ENCODE data around the gene WHAMM.

Gene WHAMM

GRCh38 chr15:82839136-82839535, 29.7 kb downstream of the WHAMM start:
- Histone ChIP-seq H3K27ac (ENCODE audit: low read depth, low read length) (no peak overlapping the region), H2AFZ (ENCODE audit: low read length, unreplicated experiment) (no peak overlapping the region), H3K4me3 (ENCODE audit: low read depth, low read length) (no peak overlapping the region), H3K27me3 (ENCODE audit: insufficient read depth, low read length) (no peaks in the 10 kb centered on the region), H3K36me3 (ENCODE audit: insufficient read depth, low read length) (peaks cover 41% of the 10 kb centered on the region), H3K4me1 (ENCODE audit: control insufficient read depth, insufficient read depth, low read length, unreplicated experiment) (no peaks in the 10 kb centered on the region), H3K79me2 (ENCODE audit: control insufficient read depth, insufficient read depth, low read length, unreplicated experiment) (peaks cover 3% of the 10 kb centered on the region)

GRCh38 chr15:82840166-82840565, 30.7 kb downstream of the WHAMM start:
- no peaks in the 10 kb centered on the region for H3K27me3 ChIP-seq (ENCODE audit: insufficient read depth, low read length)
- H2AFZ ChIP-seq (ENCODE audit: low read length, unreplicated experiment): no peak overlapping the region
- no peak overlapping the region for H3K27ac ChIP-seq (ENCODE audit: low read depth, low read length)
- no peaks in the 10 kb centered on the region for H3K79me2 ChIP-seq (ENCODE audit: control insufficient read depth, insufficient read depth, low read length, unreplicated experiment)
- H3K36me3 ChIP-seq (ENCODE audit: insufficient read depth, low read length): peaks cover 33% of the 10 kb centered on the region
- no peak overlapping the region for H3K4me3 ChIP-seq (ENCODE audit: low read depth, low read length)
- no peaks in the 10 kb centered on the region for H3K4me1 ChIP-seq (ENCODE audit: control insufficient read depth, insufficient read depth, low read length, unreplicated experiment)

- H3K4me1 ChIP-seq (ENCODE audit: control insufficient read depth, insufficient read depth, low read length, unreplicated experiment): no peaks in the 10 kb centered on the region
- H2AFZ ChIP-seq (ENCODE audit: low read length, unreplicated experiment): no peak overlapping the region
- no peaks in the 10 kb centered on the region for H3K27me3 ChIP-seq (ENCODE audit: insufficient read depth, low read length)
- H3K79me2 ChIP-seq (ENCODE audit: control insufficient read depth, insufficient read depth, low read length, unreplicated experiment): no peaks in the 10 kb centered on the region
- peaks cover 3% of the 10 kb centered on the region; the same call in 1 of the 2 replicates for H3K36me3 ChIP-seq (ENCODE audit: insufficient read depth, low read length)
- H3K4me3 ChIP-seq (ENCODE audit: low read depth, low read length): no peak overlapping the region
- H3K27ac ChIP-seq (ENCODE audit: low read depth, low read length): no peak overlapping the region
Measured at GRCh38 chr15:82843566-82843965, 34.1 kb downstream of the WHAMM start.

GRCh38 chr15:82845686-82846085, 36.3 kb downstream of the WHAMM start:
- H3K79me2 ChIP-seq (ENCODE audit: control insufficient read depth, insufficient read depth, low read length, unreplicated experiment): no peaks in the 10 kb centered on the region
- H3K27ac ChIP-seq (ENCODE audit: low read depth, low read length): no peak overlapping the region
- no peaks in the 10 kb centered on the region for H3K36me3 ChIP-seq (ENCODE audit: insufficient read depth, low read length)
- H3K4me3 ChIP-seq (ENCODE audit: low read depth, low read length): no peak overlapping the region
- H3K4me1 ChIP-seq (ENCODE audit: control insufficient read depth, insufficient read depth, low read length, unreplicated experiment): peaks cover 16% of the 10 kb centered on the region
- no peak overlapping the region for H2AFZ ChIP-seq (ENCODE audit: low read length, unreplicated experiment)
- no peaks in the 10 kb centered on the region for H3K27me3 ChIP-seq (ENCODE audit: insufficient read depth, low read length)

- no peaks in the 10 kb centered on the region for H3K27me3 ChIP-seq (ENCODE audit: insufficient read depth, low read length)
- no peak overlapping the region for H2AFZ ChIP-seq (ENCODE audit: low read length, unreplicated experiment)
- H3K36me3 ChIP-seq (ENCODE audit: insufficient read depth, low read length): no peaks in the 10 kb centered on the region
- no peak overlapping the region for H3K27ac ChIP-seq (ENCODE audit: low read depth, low read length)
- no peak overlapping the region for H3K4me3 ChIP-seq (ENCODE audit: low read depth, low read length)
- peaks cover 17% of the 10 kb centered on the region for H3K4me1 ChIP-seq (ENCODE audit: control insufficient read depth, insufficient read depth, low read length, unreplicated experiment)
- H3K79me2 ChIP-seq (ENCODE audit: control insufficient read depth, insufficient read depth, low read length, unreplicated experiment): no peaks in the 10 kb centered on the region
Measured at GRCh38 chr15:82846621-82847020, 37.2 kb downstream of the WHAMM start.

- Histone ChIP-seq H3K79me2 (ENCODE audit: control insufficient read depth, insufficient read depth, low read length, unreplicated experiment) (no peaks in the 10 kb centered on the region), H3K4me3 (ENCODE audit: low read depth, low read length) (no peak overlapping the region), H3K4me1 (ENCODE audit: control insufficient read depth, insufficient read depth, low read length, unreplicated experiment) (peaks cover 17% of the 10 kb centered on the region), H3K27me3 (ENCODE audit: insufficient read depth, low read length) (no peaks in the 10 kb centered on the region), H2AFZ (ENCODE audit: low read length, unreplicated experiment) (no peak overlapping the region), H3K27ac (ENCODE audit: low read depth, low read length) (no peak overlapping the region), H3K36me3 (ENCODE audit: insufficient read depth, low read length) (no peaks in the 10 kb centered on the region)
Measured at GRCh38 chr15:82847703-82848102, 38.3 kb downstream of the WHAMM start.

- H3K4me1 ChIP-seq (ENCODE audit: control insufficient read depth, insufficient read depth, low read length, unreplicated experiment): peaks cover 17% of the 10 kb centered on the region
- H3K27me3 ChIP-seq (ENCODE audit: insufficient read depth, low read length): no peaks in the 10 kb centered on the region
- H3K27ac ChIP-seq (ENCODE audit: low read depth, low read length): no peak overlapping the region
- H2AFZ ChIP-seq (ENCODE audit: low read length, unreplicated experiment): no peak overlapping the region
- H3K4me3 ChIP-seq (ENCODE audit: low read depth, low read length): no peak overlapping the region
- no peaks in the 10 kb centered on the region for H3K79me2 ChIP-seq (ENCODE audit: control insufficient read depth, insufficient read depth, low read length, unreplicated experiment)
- no peaks in the 10 kb centered on the region for H3K36me3 ChIP-seq (ENCODE audit: insufficient read depth, low read length)
Measured at GRCh38 chr15:82848241-82848993, 39.0 kb downstream of the WHAMM start.

- no peak overlapping the region for H3K4me3 ChIP-seq (ENCODE audit: low read depth, low read length)
- no peaks in the 10 kb centered on the region for H3K27me3 ChIP-seq (ENCODE audit: insufficient read depth, low read length)
- H3K36me3 ChIP-seq (ENCODE audit: insufficient read depth, low read length): no peaks in the 10 kb centered on the region
- H2AFZ ChIP-seq (ENCODE audit: low read length, unreplicated experiment): peak overlapping the region; percentile 83
- H3K79me2 ChIP-seq (ENCODE audit: control insufficient read depth, insufficient read depth, low read length, unreplicated experiment): no peaks in the 10 kb centered on the region
- H3K4me1 ChIP-seq (ENCODE audit: control insufficient read depth, insufficient read depth, low read length, unreplicated experiment): peaks cover 17% of the 10 kb centered on the region
- H3K27ac ChIP-seq (ENCODE audit: low read depth, low read length): peak overlapping the region; percentile 38; the same call in 1 of the 2 replicates
Measured at GRCh38 chr15:82849556-82850512, 40.4 kb downstream of the WHAMM start.

GRCh38 chr15:82850731-82851130, 41.3 kb downstream of the WHAMM start:
- H3K27me3 ChIP-seq (ENCODE audit: insufficient read depth, low read length): no peaks in the 10 kb centered on the region
- no peak overlapping the region for H2AFZ ChIP-seq (ENCODE audit: low read length, unreplicated experiment)
- no peak overlapping the region for H3K4me3 ChIP-seq (ENCODE audit: low read depth, low read length)
- no peaks in the 10 kb centered on the region for H3K79me2 ChIP-seq (ENCODE audit: control insufficient read depth, insufficient read depth, low read length, unreplicated experiment)
- H3K36me3 ChIP-seq (ENCODE audit: insufficient read depth, low read length): no peaks in the 10 kb centered on the region
- no peak overlapping the region for H3K27ac ChIP-seq (ENCODE audit: low read depth, low read length)
- peaks cover 17% of the 10 kb centered on the region for H3K4me1 ChIP-seq (ENCODE audit: control insufficient read depth, insufficient read depth, low read length, unreplicated experiment)

- Histone ChIP-seq H3K4me1 (ENCODE audit: control insufficient read depth, insufficient read depth, low read length, unreplicated experiment) (peaks cover 17% of the 10 kb centered on the region), H3K79me2 (ENCODE audit: control insufficient read depth, insufficient read depth, low read length, unreplicated experiment) (no peaks in the 10 kb centered on the region), H3K36me3 (ENCODE audit: insufficient read depth, low read length) (no peaks in the 10 kb centered on the region), H2AFZ (ENCODE audit: low read length, unreplicated experiment) (no peak overlapping the region), H3K27ac (ENCODE audit: low read depth, low read length) (no peak overlapping the region), H3K4me3 (ENCODE audit: low read depth, low read length) (no peak overlapping the region), H3K27me3 (ENCODE audit: insufficient read depth, low read length) (no peaks in the 10 kb centered on the region)
Measured at GRCh38 chr15:82851306-82851850, 42.0 kb downstream of the WHAMM start.
